ENCODE data around the gene MYRIP.

Gene MYRIP

GRCh38 chr3:40022297-40022827 is 213.0 kb downstream of the MYRIP start:
- TF ChIP-seq SIN3A (IDR thresholded peaks at IDR 0.05; ENCODE audit: borderline replicate concordance, insufficient read depth, low read length), result no peak
- no peak for TF ChIP-seq REST (IDR thresholded peaks at IDR 0.05; ENCODE audit: insufficient read depth in 1 of 2, low read depth in 2 of 2, low read length in 2 of 2)
- TF ChIP-seq TAF1 (IDR thresholded peaks at IDR 0.05; ENCODE audit: borderline replicate concordance, insufficient read depth, low read length), result no peak
- TF ChIP-seq FOXP2 (optimal IDR thresholded peaks at IDR 0.05; ENCODE audit: borderline replicate concordance, extremely low read depth, extremely low read length, insufficient read depth), result no peak
- no peak for TF ChIP-seq POLR2AphosphoS5 (IDR thresholded peaks at IDR 0.05; ENCODE audit: low read depth, low read length)

GRCh38 chr3:40024526-40024925 is 215.1 kb downstream of the MYRIP start:
- TF ChIP-seq FOXP2 (optimal IDR thresholded peaks at IDR 0.05; ENCODE audit: borderline replicate concordance, extremely low read depth, extremely low read length, insufficient read depth), result no peak
- no peak for TF ChIP-seq POLR2AphosphoS5 (IDR thresholded peaks at IDR 0.05; ENCODE audit: low read depth, low read length)
- TF ChIP-seq SIN3A (IDR thresholded peaks at IDR 0.05; ENCODE audit: borderline replicate concordance, insufficient read depth, low read length), result no peak
- no peak for TF ChIP-seq TAF1 (IDR thresholded peaks at IDR 0.05; ENCODE audit: borderline replicate concordance, insufficient read depth, low read length)
- no peak for TF ChIP-seq REST (IDR thresholded peaks at IDR 0.05; ENCODE audit: insufficient read depth in 1 of 2, low read depth in 2 of 2, low read length in 2 of 2)

DNA sequence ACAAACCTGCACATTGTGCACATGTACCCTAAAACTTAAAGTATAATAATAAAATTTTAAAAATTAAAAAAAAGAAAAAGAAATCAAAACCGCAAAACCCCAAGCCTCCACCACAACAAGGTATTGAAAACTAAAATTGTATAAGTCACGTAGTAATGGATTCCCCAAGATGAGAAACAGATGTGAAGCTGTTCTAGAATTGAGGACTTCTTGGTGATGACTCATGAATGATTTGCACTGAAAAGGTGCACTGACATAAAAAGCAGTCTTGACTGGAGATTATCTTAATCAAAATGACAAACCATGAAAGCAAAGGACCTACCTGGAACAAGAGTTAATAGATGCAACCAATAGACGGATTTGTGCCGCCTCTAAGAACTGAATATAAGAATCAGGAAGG is 225.8 kb downstream of the MYRIP start:
- TF ChIP-seq REST (IDR thresholded peaks at IDR 0.05; ENCODE audit: insufficient read depth in 1 of 2, low read depth in 2 of 2, low read length in 2 of 2) (no peak), SIN3A (IDR thresholded peaks at IDR 0.05; ENCODE audit: borderline replicate concordance, insufficient read depth, low read length) (no peak), TAF1 (IDR thresholded peaks at IDR 0.05; ENCODE audit: borderline replicate concordance, insufficient read depth, low read length) (no peak), FOXP2 (optimal IDR thresholded peaks at IDR 0.05; ENCODE audit: borderline replicate concordance, extremely low read depth, extremely low read length, insufficient read depth) (no peak), POLR2AphosphoS5 (IDR thresholded peaks at IDR 0.05; ENCODE audit: low read depth, low read length) (no peak)

- TF ChIP-seq REST (IDR thresholded peaks at IDR 0.05; ENCODE audit: insufficient read depth in 1 of 2, low read depth in 2 of 2, low read length in 2 of 2) (no peak), TAF1 (IDR thresholded peaks at IDR 0.05; ENCODE audit: borderline replicate concordance, insufficient read depth, low read length) (no peak), FOXP2 (optimal IDR thresholded peaks at IDR 0.05; ENCODE audit: borderline replicate concordance, extremely low read depth, extremely low read length, insufficient read depth) (no peak)
Observed at GRCh38 chr3:40037582-40037981, 228.2 kb downstream of the MYRIP start.

Data from PFSK-1 (cell line).